ENCODE measurements around the gene SCCPDH. TPM values are rescaled to one million over a fixed set of nuclear protein-coding genes. Genes with fewer than 3 reads are reported as not detected.
"Not testable (repeated sequence)": the region's sequence is repeated elsewhere in the genome, so short reads cannot be mapped to it uniquely, and the experiment has no call there.

Gene SCCPDH
- total and polyA plus RNA-seq, 2 donors (not counting 1 experiment from before 2014, with no cell fraction given), result 1.7 to 6.6 TPM

DNA sequence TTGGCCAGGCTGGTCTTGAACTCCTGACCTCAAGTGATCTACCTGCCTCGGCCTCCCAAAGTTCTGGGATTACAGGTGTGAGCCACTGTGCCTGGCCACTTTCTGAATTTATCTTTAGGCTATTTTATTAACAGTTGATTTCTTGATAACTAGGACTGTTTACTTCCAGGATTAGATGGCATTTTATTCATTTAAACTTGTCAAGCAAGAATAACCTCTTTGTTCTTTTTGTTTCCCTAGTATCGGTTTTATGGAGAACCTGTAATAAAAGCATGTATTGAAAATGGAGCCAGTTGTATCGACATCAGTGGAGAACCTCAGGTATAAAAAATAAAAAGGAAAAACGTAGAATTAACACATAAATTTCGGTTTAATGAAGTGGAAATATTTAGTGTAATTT, 11.5 kb downstream of the SCCPDH start:
- peaks cover 0 to 3% of the 10 kb centered on the region in 2 experiments for H3K36me3 ChIP-seq (replicated peaks in 1 of 2; ENCODE audit: control extremely low read depth in 1 of 2, control insufficient read depth in 1 of 2, extremely low read depth in 1 of 2, insufficient read depth in 2 of 2, low read length in 1 of 2)
- no peak overlapping the region for H3K9ac ChIP-seq (ENCODE audit: low read length)
- Mint-ChIP-seq H3K4me3 (no peak overlapping the region), H3K27ac (no peak overlapping the region), H3K9me3 (ENCODE audit: insufficient read depth) (peaks cover 3% of the 10 kb centered on the region), H3K27me3 (no peaks in the 10 kb centered on the region), H3K4me1 (no peaks in the 10 kb centered on the region)
- TF ChIP-seq, protein P1, sequence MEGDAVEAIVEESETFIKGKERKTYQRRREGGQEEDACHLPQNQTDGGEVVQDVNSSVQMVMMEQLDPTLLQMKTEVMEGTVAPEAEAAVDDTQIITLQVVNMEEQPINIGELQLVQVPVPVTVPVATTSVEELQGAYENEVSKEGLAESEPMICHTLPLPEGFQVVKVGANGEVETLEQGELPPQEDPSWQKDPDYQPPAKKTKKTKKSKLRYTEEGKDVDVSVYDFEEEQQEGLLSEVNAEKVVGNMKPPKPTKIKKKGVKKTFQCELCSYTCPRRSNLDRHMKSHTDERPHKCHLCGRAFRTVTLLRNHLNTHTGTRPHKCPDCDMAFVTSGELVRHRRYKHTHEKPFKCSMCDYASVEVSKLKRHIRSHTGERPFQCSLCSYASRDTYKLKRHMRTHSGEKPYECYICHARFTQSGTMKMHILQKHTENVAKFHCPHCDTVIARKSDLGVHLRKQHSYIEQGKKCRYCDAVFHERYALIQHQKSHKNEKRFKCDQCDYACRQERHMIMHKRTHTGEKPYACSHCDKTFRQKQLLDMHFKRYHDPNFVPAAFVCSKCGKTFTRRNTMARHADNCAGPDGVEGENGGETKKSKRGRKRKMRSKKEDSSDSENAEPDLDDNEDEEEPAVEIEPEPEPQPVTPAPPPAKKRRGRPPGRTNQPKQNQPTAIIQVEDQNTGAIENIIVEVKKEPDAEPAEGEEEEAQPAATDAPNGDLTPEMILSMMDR (IDR thresholded peaks at IDR 0.05), result no peak
- no peak for TF ChIP-seq EZH2 (IDR thresholded peaks at IDR 0.05; ENCODE audit: borderline replicate concordance, insufficient read depth, low read depth, low read length, poor library complexity, severe bottlenecking)
- H2AFZ ChIP-seq (ENCODE audit: insufficient read depth, low read depth, low read length, poor library complexity, severe bottlenecking), result no peak overlapping the region
- no peak overlapping the region for H3K27ac ChIP-seq (ENCODE audit: low read length in 2 of 2)
- H3K4me1 ChIP-seq (ENCODE audit: control insufficient read depth in 2 of 2, insufficient read depth in 2 of 2, low read length in 2 of 2), result no peaks in the 10 kb centered on the region
- peaks cover 0 to 8% (median 1%) of the 10 kb centered on the region in 3 donors for H3K9me3 ChIP-seq (ENCODE audit: control extremely low read depth in 1 of 3, control insufficient read depth in 2 of 3, insufficient read depth in 1 of 3, low read length in 2 of 3)
- H3K4me3 ChIP-seq (ENCODE audit: control extremely low read depth in 1 of 5, extremely low read depth in 1 of 5, insufficient read depth in 1 of 5, low read depth in 2 of 5, low read length in 4 of 5), result no peak overlapping the region
- no peaks in the 10 kb centered on the region for H4K20me1 ChIP-seq (ENCODE audit: control insufficient read depth, insufficient read depth, low read length, poor library complexity, severe bottlenecking)
- WGBS (ENCODE audit: insufficient coverage), result 100% methylated on average over 1 of the region's 5 CpGs
- intact Hi-C loops (cut with micrococcal nuclease), result no loop called here
- DNase-seq, result no peak
- H3K79me2 ChIP-seq (ENCODE audit: control insufficient read depth, insufficient read depth, low read length), result no peaks in the 10 kb centered on the region
- ChIA-PET POLR2A (no interaction called here), CTCF (interaction anchor here (1.6 kb wide), 1 partner anchor 47 kb away, joined by 3 read pairs; no protein-coding TSS in a partner anchor)
- no peaks in the 10 kb centered on the region for H3K27me3 ChIP-seq (replicated peaks in 1 of 4; ENCODE audit: control extremely low read depth in 1 of 4, control insufficient read depth in 3 of 4, insufficient read depth in 4 of 4, low read length in 3 of 4)
- no peak overlapping the region for H3K4me2 ChIP-seq (replicated peaks; ENCODE audit: low read depth, low read length, poor library complexity, severe bottlenecking)
- ATAC-seq (ENCODE audit: low read depth), result no peak

DNA sequence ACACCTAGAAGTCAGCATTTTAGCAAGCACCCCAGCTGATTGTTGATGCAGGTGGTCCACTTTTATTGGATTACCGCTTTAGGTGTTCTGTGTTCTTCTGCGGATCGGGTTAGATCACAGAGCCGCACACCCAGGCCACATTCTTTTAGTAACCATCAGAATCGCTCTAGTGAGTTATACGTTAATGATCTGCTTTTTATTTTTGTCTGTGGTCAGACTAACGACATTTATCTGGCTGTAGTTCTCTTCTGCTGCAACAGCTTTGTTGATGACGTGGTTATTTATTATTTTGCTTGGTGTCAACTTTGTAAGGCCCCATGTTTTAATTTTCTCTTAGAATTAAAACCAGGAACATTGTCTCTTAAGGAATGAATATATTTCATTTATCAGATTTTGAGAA, 18.2 kb downstream of the SCCPDH start:
- H3K27me3 ChIP-seq (replicated peaks in 1 of 4; ENCODE audit: control extremely low read depth in 1 of 4, control insufficient read depth in 3 of 4, insufficient read depth in 4 of 4, low read length in 3 of 4), result no peaks in the 10 kb centered on the region
- H3K27me3 Mint-ChIP-seq, result no peaks in the 10 kb centered on the region
- no peaks in the 10 kb centered on the region for H4K20me1 ChIP-seq (ENCODE audit: control insufficient read depth, insufficient read depth, low read length, poor library complexity, severe bottlenecking)
- H3K4me2 ChIP-seq (replicated peaks; ENCODE audit: low read depth, low read length, poor library complexity, severe bottlenecking), result no peak overlapping the region
- no peak overlapping the region for H3K27ac ChIP-seq (ENCODE audit: low read length in 2 of 2)
- H3K27ac Mint-ChIP-seq, result no peak overlapping the region
- H3K9me3 Mint-ChIP-seq (ENCODE audit: insufficient read depth), result peaks cover 11% of the 10 kb centered on the region
- WGBS (ENCODE audit: insufficient coverage), result 100% methylated on average over 4 of the region's 8 CpGs
- intact Hi-C loops (cut with micrococcal nuclease), result no loop called here
- H3K9ac ChIP-seq (ENCODE audit: low read length), result no peak overlapping the region
- peaks cover 0 to 1% of the 10 kb centered on the region in 2 experiments for H3K36me3 ChIP-seq (replicated peaks in 1 of 2; ENCODE audit: control extremely low read depth in 1 of 2, control insufficient read depth in 1 of 2, extremely low read depth in 1 of 2, insufficient read depth in 2 of 2, low read length in 1 of 2)
- no peak for ATAC-seq (ENCODE audit: low read depth)
- H3K9me3 ChIP-seq (ENCODE audit: control extremely low read depth in 1 of 3, control insufficient read depth in 2 of 3, insufficient read depth in 1 of 3, low read length in 2 of 3), result peaks cover 2 to 23% (median 8%) of the 10 kb centered on the region in 3 donors
- H3K4me1 Mint-ChIP-seq, result no peaks in the 10 kb centered on the region
- DNase-seq, result no peak
- CTCF ChIA-PET, result no interaction called here
- H3K4me1 ChIP-seq (ENCODE audit: control insufficient read depth in 2 of 2, insufficient read depth in 2 of 2, low read length in 2 of 2), result no peaks in the 10 kb centered on the region
- no peak overlapping the region for H3K4me3 ChIP-seq (ENCODE audit: control extremely low read depth in 1 of 5, extremely low read depth in 1 of 5, insufficient read depth in 1 of 5, low read depth in 2 of 5, low read length in 4 of 5)
- no peaks in the 10 kb centered on the region for H3K79me2 ChIP-seq (ENCODE audit: control insufficient read depth, insufficient read depth, low read length)
- POLR2A ChIA-PET, result no interaction called here
- no peak overlapping the region for H3K4me3 Mint-ChIP-seq
- no peak overlapping the region for H2AFZ ChIP-seq (ENCODE audit: insufficient read depth, low read depth, low read length, poor library complexity, severe bottlenecking)
- TF ChIP-seq, protein P1 (IDR thresholded peaks at IDR 0.05), result no peak
- no peak for TF ChIP-seq EZH2 (IDR thresholded peaks at IDR 0.05; ENCODE audit: borderline replicate concordance, insufficient read depth, low read depth, low read length, poor library complexity, severe bottlenecking)

DNA sequence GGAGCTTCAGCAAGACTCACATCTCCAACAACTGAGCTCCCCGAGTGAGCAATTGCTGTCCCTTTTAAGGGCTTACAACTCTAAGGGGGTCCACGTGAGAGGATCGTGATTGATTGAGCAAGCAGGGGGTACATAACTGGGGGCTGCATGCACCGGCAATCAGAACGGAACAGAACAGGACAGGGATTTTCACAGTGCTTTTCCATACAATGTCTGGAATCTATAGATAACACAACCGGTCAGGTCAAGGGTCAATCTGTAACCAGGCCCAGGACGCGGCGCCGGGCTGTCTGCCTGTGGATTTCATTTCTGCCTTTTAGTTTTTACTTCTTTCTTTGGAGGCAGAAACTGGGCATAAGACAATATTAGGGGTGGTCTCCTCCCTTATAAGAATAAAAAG, 21.9 kb downstream of the SCCPDH start:
- intact Hi-C loops (cut with micrococcal nuclease); DNase-seq; H3K79me2 ChIP-seq (ENCODE audit: control insufficient read depth, insufficient read depth, low read length); H3K27me3 Mint-ChIP-seq; H3K9me3 Mint-ChIP-seq (ENCODE audit: insufficient read depth); H3K36me3 ChIP-seq (replicated peaks in 1 of 2; ENCODE audit: control extremely low read depth in 1 of 2, control insufficient read depth in 1 of 2, extremely low read depth in 1 of 2, insufficient read depth in 2 of 2, low read length in 1 of 2); ATAC-seq (ENCODE audit: low read depth); H3K27me3 ChIP-seq (replicated peaks in 1 of 4; ENCODE audit: control extremely low read depth in 1 of 4, control insufficient read depth in 3 of 4, insufficient read depth in 4 of 4, low read length in 3 of 4); H3K4me1 Mint-ChIP-seq; H3K27ac Mint-ChIP-seq; H3K4me1 ChIP-seq (ENCODE audit: control insufficient read depth in 2 of 2, insufficient read depth in 2 of 2, low read length in 2 of 2); H4K20me1 ChIP-seq (ENCODE audit: control insufficient read depth, insufficient read depth, low read length, poor library complexity, severe bottlenecking); H3K9ac ChIP-seq (ENCODE audit: low read length); H2AFZ ChIP-seq (ENCODE audit: insufficient read depth, low read depth, low read length, poor library complexity, severe bottlenecking); POLR2A ChIA-PET; CTCF ChIA-PET; H3K4me3 ChIP-seq (ENCODE audit: control extremely low read depth in 1 of 5, extremely low read depth in 1 of 5, insufficient read depth in 1 of 5, low read depth in 2 of 5, low read length in 4 of 5); H3K27ac ChIP-seq (ENCODE audit: low read length in 2 of 2); H3K4me2 ChIP-seq (replicated peaks; ENCODE audit: low read depth, low read length, poor library complexity, severe bottlenecking); H3K4me3 Mint-ChIP-seq: not testable (repeated sequence)
- no CpG with 5 or more reads among the region's 10 CpGs for WGBS (ENCODE audit: insufficient coverage)
- H3K9me3 ChIP-seq (ENCODE audit: control extremely low read depth in 1 of 3, control insufficient read depth in 2 of 3, insufficient read depth in 1 of 3, low read length in 2 of 3), result peaks cover 2 to 13% (median 4%) of the 10 kb centered on the region in 3 donors
